Esophagus squamous epithelium (tissue), 5 donors: ENCODE results near the gene ATXN2L. TPM values are rescaled to one million over a fixed set of nuclear protein-coding genes. Genes with fewer than 3 reads are reported as not detected.

Experiments
- DNase-seq: peaks from one replicate; lab custom pipeline; 2025; lab: John Stamatoyannopoulos, UW
- H3K27ac ChIP-seq, 4 donors: fragments of 200-600 bp; sonication (generic); one replicate each; pipeline ENCODE4 v1.5.1; 2016 to 2019; ENCODE audit warnings: mild to moderate bottlenecking in 1 of 4
- H3K27me3 ChIP-seq, 4 donors: fragments of 200-600 bp; sonication (generic); 1 replicate in 3 of 4; 2 replicates in 1 of 4; pipeline versions ENCODE4 v1.5.1 to v1.6.0; 2017 to 2021; ENCODE audit warnings: antibody characterized with exemption in 1 of 4
- H3K36me3 ChIP-seq, 3 donors: fragments of 200-600 bp; sonication (generic); one replicate each; pipeline ENCODE4 v1.5.1; 2016 to 2019
- H3K4me1 ChIP-seq, 3 donors: fragments of 200-600 bp; sonication (generic); one replicate each; pipeline ENCODE4 v1.5.1; 2017 to 2019
- H3K4me3 ChIP-seq, 4 donors: fragments of 200-600 bp; sonication (generic); 1 replicate in 3 of 4; 2 replicates in 1 of 4; pipeline ENCODE4 v1.5.1; 2016 to 2019; ENCODE audit warnings: mild to moderate bottlenecking in 2 of 4, moderate library complexity in 1 of 4
- H3K9me3 ChIP-seq, 3 donors: fragments of 200-600 bp; sonication (generic); one replicate each; pipeline ENCODE4 v1.5.1; 2016 to 2019
- POLR2A ChIP-seq, 4 donors: fragments of 450-650 bp; IDR thresholded peaks; one replicate each; pipeline ENCODE4 v1.6.1; 2017; ENCODE audit warnings: antibody characterized with exemption in 4 of 4, mild to moderate bottlenecking in 4 of 4, moderate library complexity in 3 of 4
- WGBS, 2 donors: methylation state at CpG; one replicate each; pipeline ENCODE4 v1.1.5; 2018; 5-methylcytosine and 5-hydroxymethylcytosine counted together
- intact Hi-C: fragments of 100-400 bp; cut with DNase I; formaldehyde crosslinking; loops from one replicate; pipeline ENCODE4 v1.15.0; 2022
- total RNA-seq, 4 donors: library from RNA; depleted of rRNA; stranded (reverse); fragments of >200 nt; gene quantifications; one replicate each; pipeline ENCODE4 v1.1.0, GENCODE V29; 2016
- TF ChIP-seq, protein P1 (sequence below), 6 experiments: fragments of 450-650 bp in 4 of 6; fragments of 200-600 bp in 2 of 6; sonication (generic) in 2 of 6; IDR thresholded peaks; one replicate each; pipeline ENCODE4 v1.5.1; 2016 to 2019; ENCODE audit warnings: antibody characterized with exemption in 6 of 6, mild to moderate bottlenecking in 4 of 6, moderate library complexity in 4 of 6
- donor health status: DM: yes; HTN: yes; CAD: no.

Gene ATXN2L
- total RNA-seq, 4 donors from 2014 or later, result 42.1 to 72.7 (median 67.1) TPM

GRCh38 chr16:28878083-28878926 lies 55.5 kb downstream of the ATXN2L start, which contains the start of gene ATP2A1:
ATP2A1 (plus strand) TSS chr16:28878488; CDS start chr16:28878672, 184 bp downstream.
- Histone ChIP-seq H3K9me3 (no peaks in the 10 kb centered on the region), H3K4me3 (peak within 1 kb of the TSS; percentile 56 to 75 (median 66)), H3K27ac (peak within 1 kb of the TSS in 1 of 4 donors; percentile 39), H3K27me3 (peaks cover 0 to 32% (median 0%) of the 10 kb centered on the region in 4 donors), H3K36me3 (peaks cover 0 to 16% (median 0%) of the 10 kb centered on the region in 3 donors), H3K4me1 (peaks cover 12 to 28% (median 16%) of the 10 kb centered on the region in 3 donors)
- intact Hi-C loops, result no loop called here
- TF ChIP-seq, protein P1, sequence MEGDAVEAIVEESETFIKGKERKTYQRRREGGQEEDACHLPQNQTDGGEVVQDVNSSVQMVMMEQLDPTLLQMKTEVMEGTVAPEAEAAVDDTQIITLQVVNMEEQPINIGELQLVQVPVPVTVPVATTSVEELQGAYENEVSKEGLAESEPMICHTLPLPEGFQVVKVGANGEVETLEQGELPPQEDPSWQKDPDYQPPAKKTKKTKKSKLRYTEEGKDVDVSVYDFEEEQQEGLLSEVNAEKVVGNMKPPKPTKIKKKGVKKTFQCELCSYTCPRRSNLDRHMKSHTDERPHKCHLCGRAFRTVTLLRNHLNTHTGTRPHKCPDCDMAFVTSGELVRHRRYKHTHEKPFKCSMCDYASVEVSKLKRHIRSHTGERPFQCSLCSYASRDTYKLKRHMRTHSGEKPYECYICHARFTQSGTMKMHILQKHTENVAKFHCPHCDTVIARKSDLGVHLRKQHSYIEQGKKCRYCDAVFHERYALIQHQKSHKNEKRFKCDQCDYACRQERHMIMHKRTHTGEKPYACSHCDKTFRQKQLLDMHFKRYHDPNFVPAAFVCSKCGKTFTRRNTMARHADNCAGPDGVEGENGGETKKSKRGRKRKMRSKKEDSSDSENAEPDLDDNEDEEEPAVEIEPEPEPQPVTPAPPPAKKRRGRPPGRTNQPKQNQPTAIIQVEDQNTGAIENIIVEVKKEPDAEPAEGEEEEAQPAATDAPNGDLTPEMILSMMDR (IDR thresholded peaks at IDR 0.05), result no peak
- TF ChIP-seq POLR2A (IDR thresholded peaks at IDR 0.05), result no peak
- 69 to 74% methylated on average over 15 to 18 of the region's 25 CpGs for WGBS, 2 donors
- no peak for DNase-seq

DNA sequence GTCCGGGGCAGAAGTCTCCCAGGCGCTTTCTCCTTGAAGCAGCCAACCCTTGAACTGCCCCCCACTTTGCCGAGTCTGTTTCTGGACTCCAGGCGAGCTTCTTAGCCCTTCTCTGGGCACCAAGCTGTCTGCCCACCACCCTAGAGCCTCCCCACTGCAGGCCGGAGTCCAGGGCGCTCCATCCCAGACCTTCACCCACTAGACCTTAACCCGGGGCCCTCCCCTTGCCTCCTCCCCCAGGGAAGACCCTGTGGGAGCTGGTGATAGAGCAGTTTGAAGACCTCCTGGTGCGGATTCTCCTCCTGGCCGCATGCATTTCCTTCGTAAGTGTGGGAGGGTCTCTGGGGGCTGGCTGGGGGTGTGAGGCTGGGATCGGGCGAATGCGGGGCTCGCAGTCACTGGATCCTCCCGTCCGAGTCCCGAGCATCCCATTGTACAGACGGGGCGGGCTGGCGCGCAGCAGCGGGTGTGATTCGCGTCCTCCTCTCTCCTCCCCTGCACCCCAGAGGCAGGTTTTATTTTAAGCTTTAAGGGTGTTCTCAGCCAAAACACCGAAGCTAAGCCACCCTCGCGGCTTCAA lies 56.6 kb downstream of the ATXN2L start:
- no peaks in the 10 kb centered on the region for H3K9me3 ChIP-seq
- peaks cover 0 to 5% (median 0%) of the 10 kb centered on the region in 3 donors for H3K36me3 ChIP-seq
- intact Hi-C loops, result no loop called here
- H3K4me3 ChIP-seq, result peak overlapping the region; percentile 56 to 75 (median 66)
- H3K4me1 ChIP-seq, result peaks cover 12 to 28% (median 16%) of the 10 kb centered on the region in 3 donors
- 2 to 8% methylated on average over 9 to 11 of the region's 27 CpGs for WGBS, 2 donors
- TF ChIP-seq, protein P1 (IDR thresholded peaks at IDR 0.05), result no peak
- no peak for TF ChIP-seq POLR2A (IDR thresholded peaks at IDR 0.05)
- peak overlapping the region in 2 of 4 donors; percentile 39 to 59 for H3K27ac ChIP-seq
- no peak for DNase-seq
- peaks cover 0 to 43% (median 0%) of the 10 kb centered on the region in 4 donors for H3K27me3 ChIP-seq

- H3K36me3 ChIP-seq, result no peaks in the 10 kb centered on the region
- peak overlapping the region; percentile 56 to 75 (median 66) for H3K4me3 ChIP-seq
- H3K9me3 ChIP-seq, result no peaks in the 10 kb centered on the region
- peak overlapping the region in 2 of 4 donors; percentile 39 to 59 for H3K27ac ChIP-seq
- WGBS, 2 donors, result 1% methylated on average over 15 of the region's 66 CpGs; no CpG with 5 or more reads in 1 of the 2 donors
- TF ChIP-seq POLR2A (IDR thresholded peaks at IDR 0.05), result no peak
- TF ChIP-seq, protein P1 (IDR thresholded peaks at IDR 0.05), result peak in 3 of 6 experiments; percentile 10 to 36 (median 32)
- intact Hi-C loops, result no loop called here
- peaks cover 0 to 43% (median 0%) of the 10 kb centered on the region in 4 donors for H3K27me3 ChIP-seq
- peak; percentile 21 for DNase-seq
- peaks cover 12 to 28% (median 16%) of the 10 kb centered on the region in 3 donors for H3K4me1 ChIP-seq
These were observed 57.2 kb downstream of the ATXN2L start for GRCh38 chr16:28879841-28880588.

DNA sequence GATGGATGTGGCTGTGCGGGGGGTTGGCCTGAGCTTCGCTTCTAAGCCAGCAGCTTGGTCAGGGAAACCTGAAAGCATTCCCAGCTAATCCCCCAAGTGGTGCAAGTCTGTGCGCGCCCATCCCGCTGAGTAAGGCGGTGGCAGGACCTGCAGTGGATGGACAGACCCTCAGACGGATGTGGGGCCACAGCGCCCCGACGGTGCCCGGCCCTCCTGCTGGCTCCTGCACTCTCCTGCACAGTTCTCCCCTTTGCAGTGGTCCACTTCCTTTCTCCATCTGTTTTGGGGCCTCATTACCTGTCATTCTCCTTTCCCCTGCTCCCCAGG lies 57.8 kb downstream of the ATXN2L start:
- Histone ChIP-seq H3K4me1 (peaks cover 12 to 28% (median 16%) of the 10 kb centered on the region in 3 donors), H3K27ac (no peak overlapping the region), H3K4me3 (peak overlapping the region in 2 of 4 donors; percentile 67 to 75), H3K27me3 (peaks cover 0 to 43% (median 0%) of the 10 kb centered on the region in 4 donors), H3K36me3 (no peaks in the 10 kb centered on the region), H3K9me3 (no peaks in the 10 kb centered on the region)
- no peak for TF ChIP-seq POLR2A (IDR thresholded peaks at IDR 0.05)
- TF ChIP-seq, protein P1 (IDR thresholded peaks at IDR 0.05), result no peak
- no peak for DNase-seq
- intact Hi-C loops, result no loop called here
- WGBS, 2 donors, result 10% methylated on average over 11 of the region's 11 CpGs; no CpG with 5 or more reads in 1 of the 2 donors
